OCI-LY3 (cell line): ENCODE measurements around the gene ELFN2.

Source experiments
- H2AFZ ChIP-seq: fragments of 200-600, 300-600 bp; shearing (Covaris generic); 2 replicates; pipeline ENCODE4 v1.6.0; 2014; ENCODE audit warnings: antibody characterized with exemption, low read depth, low read length
- H3K27ac ChIP-seq: fragments of 200-600, 300-600 bp; sonication (generic); 2 replicates; pipeline ENCODE4 v1.5.1; 2014; ENCODE audit warnings: mild to moderate bottlenecking, low read length, moderate library complexity, mixed read lengths
- H3K27me3 ChIP-seq: fragments of 200-600, 300-600 bp; sonication (generic); 2 replicates; pipeline ENCODE4 v1.6.1; 2014; ENCODE audit warnings: low read depth, low read length, mixed read lengths
- H3K36me3 ChIP-seq: fragments of 200-600, 300-600 bp; sonication (generic); replicated peaks from 2 replicates; pipeline ENCODE3; 2014; ENCODE audit warnings: low read depth, low read length, mixed read lengths
- H3K4me1 ChIP-seq: fragments of 300-600, 200-600 bp; sonication (generic); 2 replicates; pipeline ENCODE4 v1.6.1; 2014; ENCODE audit warnings: low read length, mixed read lengths
- H3K4me2 ChIP-seq: fragments of 200-600, 300-600 bp; sonication (generic); 2 replicates; pipeline ENCODE4 v1.6.1; 2014; ENCODE audit warnings: low read length, mixed read lengths
- H3K4me3 ChIP-seq: fragments of 300-600, 200-600 bp; sonication (generic); 2 replicates; pipeline ENCODE4 v1.5.1; 2014; ENCODE audit warnings: antibody characterized with exemption, mild to moderate bottlenecking, low read length, moderate library complexity
- H3K79me2 ChIP-seq: fragments of 300-600, 200-600 bp; shearing (Covaris generic); 2 replicates; pipeline ENCODE4 v1.6.1; 2014; ENCODE audit warnings: mild to moderate bottlenecking, low read length, mixed read lengths
- H3K9ac ChIP-seq: fragments of 300-600, 200-600 bp; shearing (Covaris generic); 2 replicates; pipeline ENCODE4 v1.6.0; 2014; ENCODE audit warnings: mild to moderate bottlenecking, low read length, moderate library complexity
- H3K9me3 ChIP-seq: fragments of 200-600, 300-600 bp; shearing (Covaris generic); 2 replicates; pipeline ENCODE4 v1.6.1; 2014; ENCODE audit warnings: low read length, mixed read lengths; ENCODE audit not compliant: insufficient read depth
- H4K20me1 ChIP-seq: fragments of 200-600, 300-600 bp; sonication (generic); 2 replicates; pipeline ENCODE4 v1.6.1; 2016; ENCODE audit warnings: low read length, mixed read lengths; ENCODE audit not compliant: insufficient read depth
- CTCF ChIP-seq: fragments of 200-600, 300-600 bp; sonication (generic); IDR thresholded peaks from 2 replicates; pipeline ENCODE4 v1.5.1; 2014; ENCODE audit warnings: antibody characterized with exemption, low read length, low read depth
- EZH2phosphoT487 ChIP-seq: fragments of 200-600 bp; shearing (Covaris generic); IDR thresholded peaks from 2 replicates; pipeline ENCODE4 v1.6.1; 2018; ENCODE audit warnings: antibody characterized with exemption, mixed run types, low read depth

Gene ELFN2

GRCh38 chr22:37334461-37334858, 92.8 kb downstream of the ELFN2 start:
- Histone ChIP-seq H3K27ac (no peak overlapping the region), H3K79me2 (no peaks in the 10 kb centered on the region), H3K9ac (no peak overlapping the region), H3K9me3 (no peaks in the 10 kb centered on the region), H3K27me3 (peaks cover 29% of the 10 kb centered on the region), H3K4me3 (no peak overlapping the region), H3K36me3 (no peaks in the 10 kb centered on the region), H3K4me1 (peaks cover 39% of the 10 kb centered on the region), H2AFZ (no peak overlapping the region), H4K20me1 (no peaks in the 10 kb centered on the region), H3K4me2 (no peak overlapping the region)
- no peak for TF ChIP-seq EZH2phosphoT487
- TF ChIP-seq CTCF = no peak

GRCh38 chr22:37333724-37334460, 93.4 kb downstream of the ELFN2 start:
- no peaks in the 10 kb centered on the region for H3K36me3 ChIP-seq
- H3K27ac ChIP-seq = no peak overlapping the region
- no peak overlapping the region for H3K9ac ChIP-seq
- H3K4me2 ChIP-seq = no peak overlapping the region
- H3K4me1 ChIP-seq = peaks cover 39% of the 10 kb centered on the region
- no peaks in the 10 kb centered on the region for H3K79me2 ChIP-seq
- no peak overlapping the region for H3K4me3 ChIP-seq
- H3K27me3 ChIP-seq = peaks cover 33% of the 10 kb centered on the region
- no peak for TF ChIP-seq EZH2phosphoT487
- no peak for TF ChIP-seq CTCF
- no peak overlapping the region for H2AFZ ChIP-seq
- no peaks in the 10 kb centered on the region for H4K20me1 ChIP-seq
- H3K9me3 ChIP-seq = no peaks in the 10 kb centered on the region

GRCh38 chr22:37331856-37332536, 95.3 kb downstream of the ELFN2 start:
- Histone ChIP-seq H4K20me1 (no peaks in the 10 kb centered on the region), H3K9ac (no peak overlapping the region), H3K4me3 (no peak overlapping the region), H3K27ac (no peak overlapping the region), H3K4me1 (peaks cover 24% of the 10 kb centered on the region), H3K79me2 (no peaks in the 10 kb centered on the region), H3K36me3 (no peaks in the 10 kb centered on the region), H3K9me3 (no peaks in the 10 kb centered on the region), H3K27me3 (peaks cover 39% of the 10 kb centered on the region), H2AFZ (no peak overlapping the region), H3K4me2 (no peak overlapping the region)
- TF ChIP-seq EZH2phosphoT487 (no peak), CTCF (peak; percentile 28)

GRCh38 chr22:37331034-37331428, 96.2 kb downstream of the ELFN2 start:
- H3K4me3 ChIP-seq = no peak overlapping the region
- H3K79me2 ChIP-seq = no peaks in the 10 kb centered on the region
- H3K9ac ChIP-seq = no peak overlapping the region
- no peak overlapping the region for H3K4me2 ChIP-seq
- no peaks in the 10 kb centered on the region for H4K20me1 ChIP-seq
- no peaks in the 10 kb centered on the region for H3K9me3 ChIP-seq
- TF ChIP-seq EZH2phosphoT487 (no peak), CTCF (no peak)
- H2AFZ ChIP-seq = no peak overlapping the region
- no peaks in the 10 kb centered on the region for H3K36me3 ChIP-seq
- no peak overlapping the region for H3K27ac ChIP-seq
- peaks cover 38% of the 10 kb centered on the region for H3K27me3 ChIP-seq
- peaks cover 19% of the 10 kb centered on the region for H3K4me1 ChIP-seq
